Occipital lobe (tissue), 2 donors: ENCODE data around the gene ABHD2. TPM values are rescaled to one million over a fixed set of nuclear protein-coding genes. Genes with fewer than 3 reads are reported as not detected.
"Not testable (repeated sequence)": the region's sequence is repeated elsewhere in the genome, so short reads cannot be mapped to it uniquely, and the experiment has no call there.

Source experiments
- DNase-seq: peaks from one replicate; lab custom pipeline; 2025; lab: John Stamatoyannopoulos, UW
- total RNA-seq: library from RNA; depleted of rRNA; stranded (reverse); fragments of >200 nt; gene quantifications from one replicate; pipeline ENCODE4 v1.2.3, GENCODE V29; 2014

Gene ABHD2
- total RNA-seq, 1 donor from 2014 or later, result 55.2 TPM

- DNase-seq, result no peak
Measured at GRCh38 chr15:89119489-89120478, 31.5 kb downstream of the ABHD2 start.

GRCh38 chr15:89120479-89121000, 32.3 kb downstream of the ABHD2 start:
- DNase-seq, result not testable (repeated sequence)

- DNase-seq, result no peak
Measured at GRCh38 chr15:89121414-89121813, 33.2 kb downstream of the ABHD2 start.

GRCh38 chr15:89122505-89123180, 34.4 kb downstream of the ABHD2 start:
- DNase-seq, result no peak

- no peak for DNase-seq
Measured at GRCh38 chr15:89123181-89123525, 34.9 kb downstream of the ABHD2 start.

- no peak for DNase-seq
Measured at GRCh38 chr15:89125088-89125826, 37.0 kb downstream of the ABHD2 start.

- no peak for DNase-seq
Measured at GRCh38 chr15:89126009-89126408, 37.8 kb downstream of the ABHD2 start.

GRCh38 chr15:89127054-89127702, 38.9 kb downstream of the ABHD2 start:
- DNase-seq, result no peak

GRCh38 chr15:89128320-89129122, 40.3 kb downstream of the ABHD2 start:
- DNase-seq, result no peak

- no peak for DNase-seq
Measured at GRCh38 chr15:89129123-89129815, 41.0 kb downstream of the ABHD2 start.

- no peak for DNase-seq
Measured at GRCh38 chr15:89129816-89130134, 41.5 kb downstream of the ABHD2 start.

GRCh38 chr15:89130201-89130600, 41.9 kb downstream of the ABHD2 start:
- DNase-seq, result no peak

- no peak for DNase-seq
Measured at GRCh38 chr15:89131731-89132130, 43.5 kb downstream of the ABHD2 start.

GRCh38 chr15:89132611-89133507, 44.6 kb downstream of the ABHD2 start:
- no peak for DNase-seq

GRCh38 chr15:89135387-89136077, 47.3 kb downstream of the ABHD2 start:
- not testable (repeated sequence) for DNase-seq

- DNase-seq, result no peak
Measured at GRCh38 chr15:89136078-89136806, 48.0 kb downstream of the ABHD2 start.
